Stimulated activated CD8-positive, alpha-beta memory T cell treated with anti-CD3 and anti-CD28 coated beads, Interleukin-2, amount 100 ng/mL, for 1 hour (primary cell): ENCODE measurements around the gene TMEM201.
A peak's percentile ranks its signal among the peaks of the same experiment; 100 is the strongest.

Experiments used
- DNase-seq, 2 donors: peaks; one replicate each; pipeline ENCODE4 v3.0.0-alpha.2; 2020; ENCODE audit warnings: low read depth in 2 of 2

The TMEM201 gene

DNA sequence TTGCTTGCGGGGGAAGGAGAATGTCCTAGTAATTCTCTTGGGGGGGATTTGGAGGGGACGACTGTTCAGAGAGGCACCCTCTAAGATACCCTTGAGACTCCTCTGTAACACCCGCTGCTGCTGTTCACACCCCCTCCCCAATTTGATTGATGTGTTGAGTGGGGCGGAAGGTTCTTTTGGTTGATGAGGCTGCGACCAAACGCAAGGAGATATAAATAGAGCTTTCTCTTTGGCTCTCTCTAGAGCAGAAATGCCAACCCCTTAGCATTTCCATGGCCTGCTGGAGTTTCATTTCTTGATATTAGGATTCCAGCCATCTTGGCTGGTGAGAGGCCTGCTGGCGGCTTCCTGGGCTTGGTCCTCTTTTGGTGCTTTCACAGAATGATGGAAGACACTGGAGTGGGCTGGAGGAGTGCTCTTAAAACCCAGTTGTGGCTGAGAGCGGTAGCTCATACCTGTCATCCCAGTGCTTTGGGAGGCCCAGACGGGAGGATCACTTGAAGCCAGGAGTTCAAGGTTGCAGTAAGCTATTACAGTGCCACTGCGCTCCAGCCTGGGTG, 64.9 kb downstream of the TMEM201 start:
- no peak for DNase-seq

DNA sequence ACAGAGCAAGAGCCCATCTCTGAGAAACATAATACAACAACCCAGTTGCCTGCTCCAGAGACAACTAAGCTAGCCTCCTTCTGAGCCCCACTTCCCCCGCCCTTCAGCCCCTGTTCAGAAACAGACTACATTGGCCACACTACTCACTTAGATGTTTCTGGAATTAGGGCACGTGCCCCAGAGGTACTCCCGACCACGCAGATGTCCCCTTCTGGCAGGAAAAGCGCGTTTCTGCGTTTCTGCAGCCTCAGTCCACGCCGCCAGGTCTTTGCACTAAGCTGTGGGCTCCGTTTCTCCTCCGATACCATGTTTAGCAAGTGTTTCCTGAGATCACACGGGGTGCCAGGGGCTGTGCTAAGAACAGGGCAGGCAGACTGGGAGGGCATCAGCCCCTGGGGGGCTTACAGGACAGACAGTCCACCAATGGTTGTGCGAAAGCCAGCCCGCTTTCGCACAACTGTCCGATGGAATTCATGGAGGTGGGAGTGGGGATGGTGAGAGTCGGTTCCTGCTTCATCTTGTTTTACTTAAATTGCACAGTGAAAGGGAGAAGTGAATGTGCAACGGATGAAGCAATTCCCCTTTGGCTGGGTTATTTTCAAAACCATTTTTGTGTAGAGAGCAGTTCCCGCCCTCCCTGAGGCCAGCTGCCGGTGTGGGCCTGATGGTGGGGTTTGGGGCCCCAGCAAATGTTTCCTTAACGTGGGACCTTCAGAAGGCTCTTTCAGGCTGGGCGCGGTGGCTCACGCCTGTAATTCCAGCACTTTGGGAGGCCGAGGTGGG, 65.5 kb downstream of the TMEM201 start:
- DNase-seq: no peak

DNA sequence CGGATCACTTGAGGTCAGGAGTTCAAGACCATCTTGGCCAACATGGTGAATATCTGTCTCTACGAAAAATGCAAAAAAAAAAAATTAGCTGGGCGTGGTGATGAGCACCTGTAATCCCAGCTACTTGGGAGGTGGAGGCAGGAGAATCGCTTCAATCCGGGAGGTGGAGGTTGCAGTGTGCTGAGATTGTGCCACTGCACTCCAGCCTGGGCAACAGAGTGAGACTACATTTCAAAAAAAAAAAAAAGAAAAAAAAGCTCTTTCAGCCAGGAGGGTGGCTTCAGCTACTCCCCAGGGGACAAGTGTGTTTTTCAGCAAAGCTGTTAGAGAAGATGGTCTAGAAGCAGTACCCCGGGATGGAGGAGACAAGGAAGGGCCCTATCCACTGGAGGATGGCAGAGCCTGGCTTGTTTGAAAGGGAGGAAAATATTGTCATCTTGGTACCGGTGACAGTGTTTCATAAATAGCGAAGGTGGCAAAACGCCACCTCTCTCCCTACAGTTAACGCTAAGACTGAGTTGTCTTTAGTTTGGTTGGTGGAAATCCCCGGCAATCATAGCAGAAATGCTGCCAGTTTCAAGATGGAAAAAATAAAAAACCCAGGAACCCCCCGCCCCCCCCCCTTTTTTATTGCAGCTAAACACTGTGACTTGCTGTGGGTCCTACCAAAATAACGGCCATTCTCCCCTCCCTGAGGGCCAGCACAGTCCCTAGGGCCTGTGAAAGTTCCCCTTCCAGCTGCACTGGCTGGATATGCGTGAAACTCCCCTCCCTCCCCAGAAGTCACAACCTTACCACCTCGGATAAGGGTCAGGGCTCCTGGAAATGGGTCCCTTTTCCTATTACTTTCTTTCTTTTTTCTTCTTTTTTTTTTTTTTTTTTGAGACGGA, 66.4 kb downstream of the TMEM201 start:
- DNase-seq: peak in 1 of 2 donors; percentile 24

DNA sequence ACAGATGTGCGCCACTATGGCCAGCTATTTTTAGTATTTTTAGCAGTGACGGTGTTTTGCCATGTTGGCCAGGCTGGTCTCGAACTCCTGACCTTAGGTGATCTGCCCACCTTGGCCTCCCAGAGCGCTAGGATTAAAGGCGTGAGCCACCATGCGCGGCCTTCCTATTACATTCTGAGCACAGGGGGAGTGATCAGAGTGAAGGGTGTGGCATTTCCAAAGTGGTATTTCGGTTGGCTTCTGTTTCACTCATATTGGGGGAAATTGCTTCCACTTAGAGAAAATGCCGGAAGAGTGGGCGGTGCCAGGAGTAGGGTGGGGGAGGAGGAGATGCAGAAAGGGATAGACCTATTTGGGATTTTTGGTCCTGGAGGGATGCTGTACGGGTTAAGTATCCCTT, 67.1 kb downstream of the TMEM201 start:
- no peak for DNase-seq

DNA sequence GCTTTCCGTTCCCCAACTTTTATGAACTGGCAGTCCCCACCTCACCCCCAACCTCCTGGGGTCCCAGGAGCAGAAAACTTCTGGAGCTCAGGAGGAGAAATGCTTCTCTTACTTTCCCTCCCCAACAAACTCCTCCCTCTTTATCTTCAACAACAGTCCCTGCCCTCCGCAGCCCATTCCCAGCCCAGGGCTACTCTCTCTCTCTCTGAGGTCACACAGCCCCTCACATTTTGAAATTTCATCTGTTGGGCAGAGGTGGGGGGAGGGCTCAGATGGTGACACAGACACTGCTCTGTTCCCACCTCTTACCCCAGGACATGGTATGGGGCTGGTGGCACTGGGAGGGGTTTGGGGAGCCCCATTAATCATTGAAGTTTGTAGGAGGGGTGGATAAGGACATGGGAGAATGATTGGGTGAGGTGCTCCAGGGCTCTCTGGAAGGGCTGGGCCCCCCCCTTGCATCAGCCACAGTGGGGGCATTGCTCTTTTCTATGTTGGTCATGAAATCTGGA, 68.9 kb downstream of the TMEM201 start:
- no peak for DNase-seq

DNA sequence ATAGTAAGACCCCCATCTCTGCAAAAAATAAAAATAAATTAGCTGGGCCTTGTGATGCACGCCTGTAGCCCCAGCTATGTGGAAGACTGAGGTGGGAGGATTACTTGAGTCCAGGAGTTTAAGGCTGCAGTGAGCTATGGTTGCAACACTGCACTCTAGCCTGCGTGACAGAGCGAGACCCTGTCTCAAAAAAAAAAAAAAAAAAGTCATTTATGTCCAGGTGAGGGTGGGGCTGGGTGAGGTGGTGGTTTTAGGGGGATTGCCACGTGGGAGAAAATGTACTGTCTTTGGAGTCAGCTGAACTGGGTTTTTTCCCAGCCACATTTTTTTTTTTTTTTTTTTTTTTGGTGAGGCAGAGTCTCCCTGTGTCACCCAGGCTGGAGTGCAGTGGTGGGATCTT, 69.5 kb downstream of the TMEM201 start:
- DNase-seq: no peak

DNA sequence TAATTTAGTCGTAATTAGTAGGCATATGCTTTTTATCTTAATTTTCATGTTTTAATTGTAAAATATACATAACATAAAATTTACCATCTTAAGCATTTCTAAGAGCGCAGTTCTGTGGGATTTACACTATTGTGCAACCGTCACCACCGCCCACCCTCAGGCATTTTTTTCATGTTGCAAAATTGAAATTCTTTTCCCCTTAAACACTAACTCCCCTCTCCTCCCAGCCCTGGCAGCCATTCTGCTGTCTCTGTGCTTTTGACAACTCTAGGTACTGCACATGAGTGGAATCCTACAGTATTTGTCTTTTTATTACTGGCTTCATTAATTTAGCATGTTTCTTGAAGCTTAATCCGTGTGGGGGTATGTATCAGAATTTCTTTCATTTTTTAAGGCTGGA, 70.6 kb downstream of the TMEM201 start:
- DNase-seq: no peak

DNA sequence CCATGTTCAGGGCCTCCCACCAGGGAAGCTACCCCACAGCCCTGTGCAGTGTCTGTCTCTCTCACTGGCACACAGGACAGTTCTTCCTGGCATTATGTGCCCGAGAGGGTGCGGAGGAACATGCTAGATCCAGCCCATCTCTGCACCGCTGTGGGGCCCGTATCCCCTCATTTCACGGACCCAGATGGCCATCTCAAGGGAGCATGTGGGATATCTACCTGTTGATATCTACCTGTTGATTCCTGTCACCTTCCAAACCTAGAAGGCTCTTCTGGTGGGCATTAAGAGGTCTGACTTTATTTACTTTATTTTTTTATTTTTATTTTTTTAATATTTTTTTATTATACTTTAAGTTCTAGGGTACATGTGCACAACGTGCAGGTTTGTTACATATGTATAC, 74.5 kb downstream of the TMEM201 start:
- no peak for DNase-seq
